ENCODE results near the gene GPM6B. TPM values are rescaled to one million over a fixed set of nuclear protein-coding genes. Genes with fewer than 3 reads are reported as not detected.

Gene GPM6B
- total and polyA plus RNA-seq, 5 experiments from 2014 or later = 0.16 to 0.68 (median 0.46) TPM; not detected in 2

DNA sequence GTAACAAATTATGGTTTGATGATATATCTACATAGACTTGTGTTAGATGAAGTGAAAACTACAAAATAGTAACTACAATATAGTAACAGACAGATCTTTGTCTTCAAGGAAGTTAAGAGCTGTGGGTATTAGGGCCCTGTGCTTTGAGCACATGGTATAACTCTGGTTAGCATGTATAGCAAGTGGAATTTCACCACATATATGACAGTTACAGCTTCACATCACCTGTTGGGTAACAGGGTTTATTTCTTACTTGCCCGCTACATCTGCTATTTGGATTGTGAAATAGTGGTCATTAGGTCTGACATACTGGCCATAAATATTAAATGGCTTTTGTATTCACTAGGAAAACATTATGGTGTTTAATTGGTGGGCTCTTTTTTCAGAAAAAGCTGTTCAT is 62.1 kb downstream of the GPM6B start:
- no peaks in the 10 kb centered on the region for H3K27me3 Mint-ChIP-seq
- no peak overlapping the region for H3K4me3 Mint-ChIP-seq
- peak overlapping the region in 2 of 10 donors; percentile 28 to 59 for H3K27ac Mint-ChIP-seq
- ATAC-seq = no peak
- H3K36me3 Mint-ChIP-seq = peaks cover 5 to 72% (median 6%) of the 10 kb centered on the region in 3 donors
- POLR2A ChIA-PET = no interaction called here
- H3K9me3 Mint-ChIP-seq = no peaks in the 10 kb centered on the region
- H3K4me1 Mint-ChIP-seq = peaks cover 7 to 51% (median 16%) of the 10 kb centered on the region in 4 donors
- no peak for DNase-seq

GRCh38 chrX:13752646-13753045 is 64.2 kb downstream of the GPM6B start:
- POLR2A ChIA-PET = interaction anchor here (1.8 kb wide), 1 partner anchor 18 kb away, joined by 7 read pairs; the partner anchor contains the start of genes OFD1 and TRAPPC2
- DNase-seq = no peak
- H3K4me1 Mint-ChIP-seq = peaks cover 7 to 40% (median 16%) of the 10 kb centered on the region in 4 donors
- no peaks in the 10 kb centered on the region for H3K27me3 Mint-ChIP-seq
- ATAC-seq = no peak
- H3K36me3 Mint-ChIP-seq = peaks cover 0 to 59% (median 3%) of the 10 kb centered on the region in 3 donors
- H3K9me3 Mint-ChIP-seq = no peaks in the 10 kb centered on the region
- peak overlapping the region in 1 of 10 donors; percentile 5 for H3K4me3 Mint-ChIP-seq
- H3K27ac Mint-ChIP-seq = peak overlapping the region in 7 of 10 donors; percentile 8 to 69 (median 26)

GRCh38 chrX:13752141-13752540 is 64.8 kb downstream of the GPM6B start:
- ATAC-seq = no peak
- DNase-seq = no peak
- Mint-ChIP-seq H3K4me1 (peaks cover 10 to 45% (median 22%) of the 10 kb centered on the region in 4 donors), H3K4me3 (no peak overlapping the region), H3K36me3 (peaks cover 0 to 61% (median 3%) of the 10 kb centered on the region in 3 donors), H3K27me3 (no peaks in the 10 kb centered on the region), H3K9me3 (no peaks in the 10 kb centered on the region), H3K27ac (peak overlapping the region in 1 of 10 donors; percentile 69)
- POLR2A ChIA-PET = interaction anchor here (1.8 kb wide), 1 partner anchor 18 kb away, joined by 7 read pairs; the partner anchor contains the start of genes OFD1 and TRAPPC2

DNA sequence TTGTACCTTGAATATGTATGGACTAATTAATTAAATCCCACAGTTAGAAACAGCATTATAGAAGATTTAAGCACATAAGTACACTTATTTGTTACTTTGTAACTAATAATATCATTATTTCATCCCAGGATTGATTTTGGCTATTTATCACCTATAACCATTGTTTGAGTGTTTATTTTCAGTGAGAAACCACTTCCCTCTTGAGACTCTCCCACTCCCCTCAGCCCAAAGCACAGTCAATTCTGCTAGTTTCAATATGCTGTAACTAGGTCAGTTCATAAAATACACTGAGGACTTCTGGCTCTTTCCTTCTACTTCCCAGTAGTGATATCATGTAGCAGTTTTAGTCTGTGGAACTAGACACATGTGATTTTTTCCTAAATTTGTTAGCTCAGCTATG is 66.1 kb downstream of the GPM6B start:
- POLR2A ChIA-PET = no interaction called here
- H3K36me3 Mint-ChIP-seq = peaks cover 0 to 63% (median 3%) of the 10 kb centered on the region in 3 donors
- DNase-seq = no peak
- H3K4me3 Mint-ChIP-seq = no peak overlapping the region
- H3K27me3 Mint-ChIP-seq = no peaks in the 10 kb centered on the region
- H3K27ac Mint-ChIP-seq = peak overlapping the region in 4 of 10 donors; percentile 8 to 85 (median 37)
- H3K9me3 Mint-ChIP-seq = no peaks in the 10 kb centered on the region
- peaks cover 10 to 48% (median 24%) of the 10 kb centered on the region in 4 donors for H3K4me1 Mint-ChIP-seq
- no peak for ATAC-seq

DNA sequence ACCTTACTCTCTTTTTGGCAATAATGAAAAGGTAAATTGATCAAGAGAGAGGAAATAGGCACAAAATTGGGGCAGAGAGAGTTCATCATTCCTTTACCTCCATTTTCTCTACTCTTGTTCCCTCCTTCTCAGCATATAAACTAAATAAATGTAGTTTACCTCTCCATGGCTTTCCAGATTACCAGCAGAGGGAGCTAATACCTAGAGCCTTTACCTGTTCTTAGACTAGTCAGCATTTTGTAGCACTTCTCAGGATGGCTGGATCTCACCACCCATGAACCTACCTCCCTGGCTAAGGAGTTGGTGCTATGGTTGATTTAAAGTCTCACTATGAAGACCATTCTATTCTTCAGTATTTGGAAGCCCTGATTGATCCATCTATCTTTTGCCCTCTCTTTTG is 66.7 kb downstream of the GPM6B start:
- Mint-ChIP-seq H3K27me3 (no peaks in the 10 kb centered on the region), H3K4me1 (peaks cover 10 to 43% (median 22%) of the 10 kb centered on the region in 4 donors), H3K27ac (peak overlapping the region in 8 of 10 donors; percentile 15 to 85 (median 57)), H3K36me3 (peaks cover 0 to 68% (median 3%) of the 10 kb centered on the region in 3 donors), H3K4me3 (no peak overlapping the region), H3K9me3 (no peaks in the 10 kb centered on the region)
- ATAC-seq (peak; percentile 65 to 67), DNase-seq (peak in 4 of 10 donors; percentile 14 to 47 (median 44))
- POLR2A ChIA-PET = interaction anchor here (0.6 to 1.4 kb wide), 2 partner anchors 16 to 37 kb away, joined by 4 read pairs; partner anchors contain the start of genes OFD1 and TRAPPC2

DNA sequence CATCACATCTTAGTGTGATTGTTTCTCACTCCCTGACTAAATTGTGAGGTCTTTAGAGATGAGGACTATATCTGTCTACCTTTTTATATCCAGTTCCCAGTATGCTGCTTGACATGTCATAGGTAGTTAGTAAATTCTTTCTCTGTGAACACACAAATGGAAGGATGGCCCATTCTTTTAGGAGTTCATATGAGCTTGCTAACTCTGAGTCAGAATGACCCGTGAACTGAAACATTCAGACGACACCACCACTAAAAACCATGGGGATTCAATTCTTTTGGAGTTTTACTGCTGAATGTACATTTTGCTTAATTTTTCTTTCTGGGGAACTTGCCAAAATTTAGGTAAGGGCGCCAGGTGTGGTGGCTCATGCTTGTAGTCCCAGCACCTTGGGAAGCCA is 68.4 kb downstream of the GPM6B start:
- H3K9me3 Mint-ChIP-seq = no peaks in the 10 kb centered on the region
- DNase-seq = no peak
- peaks cover 10 to 38% (median 20%) of the 10 kb centered on the region in 4 donors for H3K4me1 Mint-ChIP-seq
- no peak overlapping the region for H3K4me3 Mint-ChIP-seq
- H3K27ac Mint-ChIP-seq = peak overlapping the region in 3 of 10 donors; percentile 37 to 86 (median 51)
- no peak for ATAC-seq
- POLR2A ChIA-PET = no interaction called here
- H3K27me3 Mint-ChIP-seq = no peaks in the 10 kb centered on the region
- peaks cover 0 to 72% (median 2%) of the 10 kb centered on the region in 3 donors for H3K36me3 Mint-ChIP-seq

GRCh38 chrX:13747836-13748235 is 69.1 kb downstream of the GPM6B start:
- H3K4me3 Mint-ChIP-seq = no peak overlapping the region
- DNase-seq = peak in 6 of 10 donors; percentile 7 to 68 (median 29)
- no peaks in the 10 kb centered on the region for H3K27me3 Mint-ChIP-seq
- H3K9me3 Mint-ChIP-seq = no peaks in the 10 kb centered on the region
- peak; percentile 39 to 47 for ATAC-seq
- POLR2A ChIA-PET = no interaction called here
- peaks cover 6 to 40% (median 17%) of the 10 kb centered on the region in 4 donors for H3K4me1 Mint-ChIP-seq
- H3K36me3 Mint-ChIP-seq = peaks cover 0 to 67% (median 2%) of the 10 kb centered on the region in 3 donors
- H3K27ac Mint-ChIP-seq = peak overlapping the region in 7 of 10 donors; percentile 26 to 91 (median 76)

DNA sequence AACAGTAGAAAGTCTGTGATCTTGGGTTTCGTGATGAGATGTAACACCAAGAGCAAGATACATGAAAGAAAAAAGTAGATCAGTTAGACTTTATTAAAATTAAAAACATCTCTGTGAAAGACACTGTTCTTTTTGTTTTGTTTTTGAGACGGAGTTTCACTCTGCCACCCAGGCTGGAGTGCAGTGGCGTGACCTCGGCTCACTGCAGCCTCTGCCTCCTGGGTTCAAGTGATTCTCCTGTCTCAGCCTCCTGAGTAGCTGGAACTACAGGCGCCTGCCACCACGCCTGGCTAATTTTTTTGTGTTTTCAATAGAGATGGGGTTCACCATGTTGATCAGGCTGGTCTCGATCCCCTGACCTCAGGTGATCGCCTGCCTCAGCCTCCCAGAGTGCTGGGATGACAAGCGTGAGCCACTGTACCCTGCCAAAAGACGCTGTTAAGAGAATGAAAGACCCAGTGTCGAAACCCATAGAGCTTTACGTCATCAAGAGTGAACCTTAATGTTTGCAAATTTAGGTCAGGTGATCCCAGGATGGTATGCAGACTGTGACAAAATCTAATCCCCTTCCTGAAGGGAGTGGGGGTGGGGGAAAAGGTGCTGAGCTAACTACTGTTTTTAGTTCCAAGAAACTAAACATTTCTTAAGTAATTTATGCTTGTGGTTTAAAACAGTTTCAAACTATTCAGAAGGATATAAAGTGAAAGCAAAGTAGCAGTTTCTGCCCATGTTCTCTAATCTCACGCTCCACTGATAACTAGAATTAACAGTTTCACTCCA is 74.3 kb downstream of the GPM6B start:
- no peaks in the 10 kb centered on the region for H3K9me3 Mint-ChIP-seq
- H3K27me3 Mint-ChIP-seq = no peaks in the 10 kb centered on the region
- POLR2A ChIA-PET = interaction anchor here (1.2 kb wide), 2 partner anchors 8 to 287 kb away, joined by 5 read pairs; partner anchors contain the start of genes GEMIN8, OFD1 and TRAPPC2
- ATAC-seq = peak; percentile 59 to 73
- peak in 2 of 10 donors; percentile 4 to 12 for DNase-seq
- H3K27ac Mint-ChIP-seq = peak overlapping the region; percentile 60 to 91 (median 80)
- H3K4me3 Mint-ChIP-seq = peak overlapping the region in 8 of 10 donors; percentile 16 to 77 (median 40)
- H3K4me1 Mint-ChIP-seq = peaks cover 8 to 35% (median 20%) of the 10 kb centered on the region in 4 donors
- peaks cover 0 to 57% (median 0%) of the 10 kb centered on the region in 3 donors for H3K36me3 Mint-ChIP-seq

- Mint-ChIP-seq H3K27me3 (no peaks in the 10 kb centered on the region), H3K4me1 (peaks cover 7 to 35% (median 17%) of the 10 kb centered on the region in 4 donors), H3K4me3 (peak overlapping the region in 2 of 10 donors; percentile 16 to 21), H3K36me3 (peaks cover 2 to 55% (median 5%) of the 10 kb centered on the region in 3 donors), H3K9me3 (no peaks in the 10 kb centered on the region), H3K27ac (peak overlapping the region in 8 of 10 donors; percentile 29 to 84 (median 70))
- DNase-seq = no peak
- POLR2A ChIA-PET = interaction anchor here (1.2 kb wide), 1 partner anchor 288 kb away, joined by 5 read pairs; the partner anchor contains the start of gene GEMIN8
- no peak for ATAC-seq
Measured at GRCh38 chrX:13741695-13742094, 75.2 kb downstream of the GPM6B start.

DNA sequence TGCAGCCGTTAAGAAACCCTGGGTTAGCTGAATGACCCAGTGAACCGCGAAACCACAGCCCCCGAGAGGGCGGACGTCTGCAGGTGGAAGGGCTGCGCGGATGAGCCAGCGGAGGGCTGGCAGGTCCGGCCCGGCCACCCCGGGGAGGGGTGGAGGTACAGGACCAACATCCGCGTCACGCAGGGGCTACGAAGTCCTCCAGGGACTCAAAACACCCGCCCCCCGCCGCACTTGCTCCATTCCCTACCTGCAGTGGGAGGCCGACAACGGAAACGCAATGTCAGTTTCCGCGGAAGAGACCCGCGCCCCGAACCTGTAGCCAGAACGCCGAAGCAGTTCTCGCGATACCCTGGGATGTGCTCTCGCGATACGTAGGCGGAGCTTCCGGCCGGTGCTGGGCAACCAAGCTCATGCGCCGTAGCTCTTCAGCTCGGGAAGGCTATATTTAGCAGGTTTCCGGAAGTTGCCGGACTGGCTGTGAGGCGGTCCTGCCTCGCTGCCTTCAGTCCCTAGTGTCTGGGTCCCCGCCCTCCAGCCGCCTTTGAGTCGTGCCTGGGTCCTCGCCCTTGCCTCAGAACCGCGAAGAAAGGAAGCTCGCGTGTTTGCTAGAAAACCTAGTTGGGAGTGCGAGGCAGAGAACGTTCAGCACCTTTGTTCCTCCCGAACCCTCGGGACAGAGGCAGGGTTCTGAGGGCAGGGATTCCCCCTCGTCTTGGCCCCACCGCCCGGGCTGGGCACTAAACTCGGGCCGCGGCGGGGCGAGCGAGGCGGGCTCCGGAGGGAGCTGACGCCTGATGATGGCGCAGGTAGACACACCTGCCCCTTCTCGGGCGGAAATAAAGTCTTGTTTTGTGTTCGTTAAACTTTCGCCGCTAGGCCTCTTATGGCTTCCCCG is 82.4 kb downstream of the GPM6B start, which contains the start of the genes OFD1 and TRAPPC2:
Gene OFD1 (plus strand): TSS at position 471 of the 895 bp plus-strand sequence. CDS start 324 bp downstream, at position 795.
Gene TRAPPC2 (minus strand): TSS at position 343 of the 895 bp plus-strand sequence. CDS start 14,657 bp downstream, outside the sequence.
- Mint-ChIP-seq H3K36me3 (peaks cover 12 to 28% (median 15%) of the 10 kb centered on the region in 3 donors), H3K27ac (peak within 1 kb of the TSS; percentile 95 to 100 (median 98)), H3K4me1 (peaks cover 18 to 69% (median 39%) of the 10 kb centered on the region in 4 donors), H3K27me3 (no peaks in the 10 kb centered on the region), H3K4me3 (peak within 1 kb of the TSS; percentile 93 to 99 (median 98)), H3K9me3 (peaks cover 0 to 19% (median 0%) of the 10 kb centered on the region in 9 donors)
- DNase-seq (peak; percentile 73 to 95 (median 87)), ATAC-seq (peak; percentile 86 to 89)
- POLR2A ChIA-PET = interaction anchor here (0.6 to 3.3 kb wide), 24 partner anchors 8 to 761 kb away, joined by 3 to 35 read pairs (median 6); partner anchors contain the start of genes GEMIN8, RAB9A, TCEANC and TMSB4X

DNA sequence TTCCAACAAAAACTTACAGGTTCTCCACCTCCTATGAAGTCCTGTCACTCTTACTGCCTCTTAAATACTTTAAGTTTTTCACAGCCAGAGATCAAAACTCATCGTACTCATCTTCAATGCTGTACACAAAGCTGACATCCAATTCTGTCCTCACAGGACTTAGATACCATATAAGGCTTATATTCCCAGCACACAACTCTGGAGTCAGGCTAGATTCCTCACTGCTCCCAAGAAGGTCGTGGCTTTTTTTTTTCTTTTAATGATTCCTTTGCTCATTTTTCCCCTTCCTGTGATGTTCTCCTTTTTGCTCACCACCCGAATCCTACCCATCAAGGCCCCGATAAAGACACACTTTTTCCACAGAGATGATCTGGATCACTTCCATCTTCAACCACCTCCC is 83.4 kb downstream of the GPM6B start:
- Mint-ChIP-seq H3K27ac (peak overlapping the region; percentile 91 to 100 (median 98)), H3K4me1 (peaks cover 21 to 78% (median 44%) of the 10 kb centered on the region in 4 donors), H3K9me3 (peaks cover 0 to 22% (median 0%) of the 10 kb centered on the region in 9 donors), H3K27me3 (no peaks in the 10 kb centered on the region), H3K4me3 (peak overlapping the region; percentile 93 to 99 (median 98)), H3K36me3 (peaks cover 12 to 37% (median 21%) of the 10 kb centered on the region in 3 donors)
- DNase-seq = no peak
- POLR2A ChIA-PET = interaction anchor here (0.6 to 3.3 kb wide), 11 partner anchors 9 to 749 kb away, joined by 3 to 35 read pairs (median 9); partner anchors contain the start of genes GEMIN8, RAB9A and TCEANC
- no peak for ATAC-seq

Data from naive thymus-derived CD8-positive, alpha-beta T cell (primary cell).